Measurements from ENCODE around the gene TBC1D8.

Gene TBC1D8

DNA sequence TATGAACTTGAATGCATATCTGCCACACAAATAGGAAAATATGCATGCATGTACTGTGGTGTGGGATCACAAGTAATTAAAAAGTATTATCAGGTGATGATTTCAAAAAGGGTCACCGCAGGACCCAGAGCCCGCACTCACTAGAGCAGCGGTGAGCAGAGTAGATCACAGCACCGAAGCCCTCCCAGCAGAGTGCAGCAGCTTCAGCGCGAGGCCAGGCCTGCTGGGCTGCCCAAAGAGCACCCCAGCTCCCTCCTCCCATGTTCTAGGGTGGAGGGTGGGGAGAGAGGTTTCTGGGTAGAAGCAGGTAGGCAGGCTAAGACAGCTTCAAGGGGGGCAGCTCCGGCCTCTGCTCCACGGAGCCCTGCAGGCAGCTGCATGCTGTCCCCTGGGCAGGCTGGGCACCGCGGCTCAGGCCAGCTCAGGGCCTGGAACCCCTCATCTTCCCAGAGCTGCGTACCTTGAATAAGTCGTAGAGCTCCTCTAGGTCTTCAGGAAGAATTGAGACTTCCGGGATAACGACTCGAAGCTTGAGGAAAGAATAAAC, 124.2 kb downstream of the TBC1D8 start:
- no peak for DNase-seq (ENCODE audit: low spot score)

DNA sequence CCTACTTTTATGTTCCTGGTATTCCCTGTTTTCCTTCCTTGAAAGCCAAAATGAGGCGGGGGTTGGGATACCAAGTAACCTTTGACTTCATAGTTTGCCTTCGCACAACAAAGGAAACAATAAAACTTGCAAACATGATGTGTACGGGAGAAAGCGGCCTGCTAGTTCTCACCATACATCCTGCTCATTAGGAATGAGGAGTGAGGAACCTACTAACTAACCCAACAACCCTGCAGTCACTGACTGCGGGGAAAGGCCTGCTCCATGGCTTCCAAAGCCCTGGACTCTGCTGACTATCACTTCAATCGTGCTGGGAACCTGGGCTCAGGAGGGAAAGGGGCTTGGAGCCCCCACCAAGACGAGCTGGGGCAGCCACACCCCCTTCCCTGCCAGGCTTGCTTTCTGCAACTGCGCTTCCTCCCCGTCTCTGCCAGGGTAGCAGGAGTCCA, 124.9 kb downstream of the TBC1D8 start:
- no peak for DNase-seq (ENCODE audit: low spot score)

DNA sequence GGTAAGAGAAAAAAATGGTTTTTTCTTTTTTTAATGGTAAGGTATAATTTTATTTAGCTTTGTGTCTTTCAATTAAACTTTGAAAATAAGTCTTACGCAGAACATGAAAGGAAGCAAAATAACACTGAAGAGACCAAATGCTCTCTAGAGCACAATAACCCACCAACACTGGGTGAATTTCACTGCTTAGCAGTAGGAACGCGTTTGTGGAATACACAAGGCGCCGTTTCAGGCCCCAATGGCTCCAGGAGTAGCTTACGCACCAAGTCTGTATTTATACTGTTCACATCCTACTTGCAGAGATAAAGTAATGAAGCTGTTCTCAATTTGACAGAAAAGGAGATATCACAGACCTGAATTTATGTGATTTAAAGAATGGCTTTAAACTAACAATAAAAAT, 125.6 kb downstream of the TBC1D8 start:
- DNase-seq (ENCODE audit: low spot score) = no peak

DNA sequence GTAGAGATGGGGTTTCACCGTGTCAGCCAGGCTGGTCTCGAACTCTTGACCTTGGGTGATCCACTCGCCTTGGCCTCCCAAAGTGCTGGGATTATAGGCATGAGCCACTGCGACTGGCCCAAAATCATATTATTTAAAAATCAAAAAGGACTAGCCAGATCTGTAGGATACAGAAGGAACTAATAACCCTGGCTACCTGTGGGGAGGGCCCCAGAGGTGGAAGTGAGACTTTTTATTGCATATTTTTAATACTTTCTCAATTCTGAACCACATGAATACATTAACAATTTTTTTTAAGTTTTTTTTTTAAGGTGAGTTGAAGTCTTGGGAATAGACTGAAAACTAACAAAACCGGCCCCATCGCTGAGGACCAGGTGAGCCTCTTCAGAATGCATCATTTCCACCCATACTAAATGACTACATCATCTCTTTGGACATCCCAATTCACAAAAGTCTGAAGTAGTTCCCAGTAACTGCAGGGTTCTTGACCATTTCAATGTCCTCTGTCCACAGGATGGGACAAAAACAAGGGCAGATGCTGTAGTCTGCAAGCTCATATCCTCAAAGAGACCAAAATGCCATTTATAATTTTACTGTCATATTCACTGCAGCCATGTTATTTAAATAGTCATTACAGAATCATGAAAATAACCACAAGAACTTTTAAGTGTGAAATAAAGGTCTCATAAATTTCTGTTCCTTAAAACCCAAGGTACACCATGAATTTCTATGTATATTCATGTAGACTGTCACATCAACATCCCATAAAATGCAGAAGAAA, 127.7 kb downstream of the TBC1D8 start:
- DNase-seq (ENCODE audit: low spot score) = no peak

DNA sequence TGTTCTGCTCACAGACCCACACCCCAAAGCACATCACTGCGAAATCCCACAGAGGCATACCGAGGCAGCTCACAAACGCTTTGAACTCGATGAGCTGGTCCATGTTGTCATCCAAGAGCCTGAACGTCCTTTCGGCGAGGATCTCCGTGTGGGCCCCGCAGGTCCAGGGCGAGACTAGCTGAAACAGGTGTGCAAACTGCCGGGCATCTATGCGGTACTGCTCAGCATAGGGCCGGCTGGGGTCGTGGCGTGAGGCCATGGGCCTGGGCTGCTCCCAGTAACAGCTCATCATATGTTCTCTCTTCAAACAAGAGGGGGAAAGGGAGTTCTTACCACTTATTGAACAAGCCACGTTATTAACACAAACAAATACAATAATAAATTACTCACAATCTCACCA, 129.0 kb downstream of the TBC1D8 start:
- no peak for DNase-seq (ENCODE audit: low spot score)

DNA sequence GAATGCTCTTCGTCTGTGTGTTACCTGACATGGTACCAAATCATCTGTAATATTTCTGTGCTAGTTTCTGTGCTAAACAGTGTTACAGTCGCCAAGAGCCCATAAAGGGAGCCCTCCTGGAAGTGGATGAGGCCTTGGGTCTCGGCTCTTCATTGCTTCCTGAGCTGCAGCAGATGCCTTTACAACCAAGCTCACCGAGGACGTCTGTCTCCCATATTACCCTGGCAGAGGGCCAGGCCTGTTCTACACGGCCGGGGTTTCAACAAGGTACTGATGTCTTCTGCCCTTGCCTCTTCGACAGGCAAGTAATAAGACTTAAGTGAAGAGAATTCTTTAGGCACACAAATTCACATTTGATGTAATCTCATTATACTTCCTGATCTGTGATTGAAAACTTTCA, 132.2 kb downstream of the TBC1D8 start:
- no peak for DNase-seq (ENCODE audit: low spot score)

DNA sequence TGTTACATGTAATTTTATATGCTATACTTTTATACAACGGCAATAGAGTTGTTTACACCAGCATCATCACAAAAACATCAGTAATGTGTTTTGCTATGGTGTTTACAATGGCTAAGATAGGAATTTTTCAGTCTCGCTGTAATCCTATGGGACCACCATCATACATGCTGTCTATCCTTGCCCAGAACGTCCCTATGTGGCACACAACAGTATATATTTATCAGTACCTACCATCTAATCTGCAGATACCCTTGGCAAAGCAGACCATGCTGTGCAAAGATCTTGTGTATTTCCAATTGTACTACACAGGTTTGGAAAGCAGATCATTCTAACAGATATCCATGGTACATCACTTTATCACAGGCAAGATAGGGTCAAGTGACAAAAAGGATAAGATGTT, 133.8 kb downstream of the TBC1D8 start:
- no peak for DNase-seq (ENCODE audit: low spot score)

DNA sequence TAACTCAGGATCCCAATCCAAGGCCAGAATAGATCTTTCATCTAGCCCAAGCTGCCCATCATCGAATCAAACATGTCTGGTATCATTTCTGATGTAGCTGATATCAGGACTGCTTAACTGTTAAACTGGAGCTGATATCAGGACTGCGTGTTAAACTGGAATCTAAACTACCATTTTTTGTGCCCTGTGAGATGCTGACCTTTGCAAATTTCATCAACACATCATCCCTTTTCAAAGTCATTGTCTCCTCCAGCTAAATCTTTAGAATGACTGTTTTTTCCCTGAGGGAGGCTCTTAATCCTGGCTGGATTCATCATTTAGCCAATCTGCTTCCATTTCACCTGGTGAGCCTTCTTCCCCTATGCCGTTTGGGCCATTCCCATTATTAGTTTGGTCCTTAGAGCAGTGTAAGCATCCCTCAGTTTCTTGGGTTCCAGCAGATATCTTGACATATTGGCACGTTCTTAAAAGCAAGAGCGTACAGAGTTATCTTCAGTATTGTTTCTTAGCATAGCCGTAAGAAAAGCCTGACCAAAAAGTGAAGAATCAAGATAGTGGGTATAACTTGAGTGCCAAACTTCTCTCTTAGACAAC, 136.8 kb downstream of the TBC1D8 start:
- no peak for DNase-seq (ENCODE audit: low spot score)

DNA sequence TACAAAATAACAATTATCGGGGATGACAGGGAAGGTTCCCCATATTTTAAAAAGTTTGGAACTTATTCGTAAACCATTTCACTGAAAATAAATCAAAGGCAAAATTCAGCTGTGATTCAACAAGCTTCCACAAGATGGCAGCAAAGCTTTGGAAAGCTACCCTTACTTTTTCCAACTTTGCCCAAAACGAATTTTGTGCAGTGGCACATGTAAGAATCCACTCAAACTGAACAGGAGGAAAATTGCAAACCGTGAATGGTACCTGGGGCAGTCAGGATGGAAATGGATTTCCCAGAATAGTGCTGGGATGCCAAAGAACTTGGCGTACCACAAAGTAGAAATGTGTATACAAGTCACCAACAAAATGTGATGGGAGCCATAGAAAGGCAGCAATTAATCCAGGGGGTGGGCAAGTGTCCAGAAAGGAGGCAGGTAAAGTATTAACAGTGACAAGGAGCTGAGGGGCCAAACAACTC, 138.4 kb downstream of the TBC1D8 start:
- DNase-seq (ENCODE audit: low spot score) = peak; percentile 35

DNA sequence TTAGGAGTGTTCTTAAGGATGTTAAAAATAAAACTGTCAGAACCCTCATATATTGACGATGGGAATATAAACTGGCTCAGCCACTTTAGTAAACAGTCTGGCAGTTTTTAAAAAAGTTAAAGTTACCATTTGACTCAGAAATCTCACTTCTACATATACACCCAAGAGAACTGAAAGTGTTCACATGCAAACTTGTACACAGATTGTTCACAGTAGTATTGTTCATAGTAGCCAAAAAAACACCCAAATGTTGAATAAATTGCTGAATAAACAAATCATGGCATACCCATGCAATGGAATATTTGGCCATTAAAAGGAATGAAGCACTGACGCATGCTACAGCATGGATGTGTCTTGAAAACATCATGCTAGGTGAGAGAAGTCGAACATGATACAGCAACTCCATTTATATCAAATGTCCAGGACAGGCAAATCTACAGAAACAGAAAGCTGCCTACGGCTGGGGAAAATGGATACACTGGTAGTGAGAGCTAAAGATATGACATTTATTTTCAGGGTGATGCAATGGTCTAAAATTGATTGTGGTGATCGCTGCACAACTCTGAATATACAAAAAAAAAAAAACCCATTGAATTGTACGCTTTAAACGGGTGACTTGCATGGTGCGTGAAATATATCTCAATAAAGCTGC, 139.0 kb downstream of the TBC1D8 start:
- DNase-seq (ENCODE audit: low spot score) = no peak

DNA sequence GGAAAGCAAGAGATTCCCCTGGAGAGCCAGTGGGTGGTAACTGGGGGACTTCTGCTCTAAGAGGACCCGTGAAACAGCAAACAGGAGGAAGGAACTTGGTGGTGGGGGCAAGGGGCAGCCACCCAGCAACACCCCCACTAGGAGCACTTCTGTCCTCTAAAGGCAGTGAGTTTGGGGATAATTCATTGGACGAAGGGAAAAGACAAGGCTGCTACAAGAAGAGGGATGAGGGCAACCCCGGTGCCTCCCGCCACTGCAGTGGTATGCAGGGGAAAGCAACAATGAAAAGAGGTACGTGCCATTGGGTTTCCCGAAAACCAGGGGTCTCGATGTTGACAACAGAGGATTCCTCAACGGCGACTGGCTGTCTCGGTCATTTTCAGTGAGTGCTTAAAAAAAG, 140.0 kb downstream of the TBC1D8 start:
- no peak for DNase-seq (ENCODE audit: low spot score)

DNA sequence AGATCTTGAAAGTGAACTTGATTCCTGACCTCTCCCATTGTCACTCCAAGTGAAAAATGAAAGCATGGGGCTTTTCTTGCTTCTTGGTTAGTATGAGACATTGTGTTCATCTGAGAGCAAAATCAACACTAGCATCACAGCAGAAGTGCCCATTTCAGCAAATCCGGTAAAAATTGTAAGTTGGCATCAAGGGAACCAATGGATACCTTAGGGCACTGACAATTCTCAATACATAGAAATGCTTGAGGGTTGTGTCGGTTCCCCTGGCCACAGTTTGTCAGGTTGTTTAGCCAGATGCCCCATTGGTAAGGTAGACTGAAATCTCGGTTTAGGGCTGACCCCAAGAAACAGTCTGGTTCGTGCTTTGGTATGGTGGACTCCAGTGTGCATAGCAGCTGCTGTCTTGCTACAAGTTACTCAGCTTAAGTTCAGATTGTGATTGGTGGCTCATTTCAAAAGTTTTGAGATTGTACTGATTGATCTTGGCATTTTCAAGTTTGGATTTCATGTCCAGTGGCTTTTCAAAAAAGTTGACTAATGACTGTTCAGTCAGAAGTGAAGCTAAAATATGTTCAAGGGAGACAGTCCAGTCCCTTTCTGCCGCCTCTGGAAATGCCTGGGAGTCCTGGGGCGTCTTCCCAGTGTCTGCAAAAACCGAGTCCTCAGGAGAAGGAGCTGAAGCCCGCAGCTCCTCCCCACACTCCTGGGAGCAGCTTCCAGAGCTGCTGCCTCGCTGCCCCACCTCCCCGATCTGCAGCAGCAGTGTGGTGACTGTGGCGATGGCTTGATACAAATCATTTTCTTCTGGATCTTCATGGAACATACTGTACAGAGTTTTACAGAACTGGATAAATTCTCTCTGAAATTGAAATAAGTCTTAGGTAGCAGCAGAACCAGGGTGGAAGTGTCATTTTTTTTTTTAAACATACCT, 143.5 kb downstream of the TBC1D8 start:
- peak; percentile 15 for DNase-seq (ENCODE audit: low spot score)

DNA sequence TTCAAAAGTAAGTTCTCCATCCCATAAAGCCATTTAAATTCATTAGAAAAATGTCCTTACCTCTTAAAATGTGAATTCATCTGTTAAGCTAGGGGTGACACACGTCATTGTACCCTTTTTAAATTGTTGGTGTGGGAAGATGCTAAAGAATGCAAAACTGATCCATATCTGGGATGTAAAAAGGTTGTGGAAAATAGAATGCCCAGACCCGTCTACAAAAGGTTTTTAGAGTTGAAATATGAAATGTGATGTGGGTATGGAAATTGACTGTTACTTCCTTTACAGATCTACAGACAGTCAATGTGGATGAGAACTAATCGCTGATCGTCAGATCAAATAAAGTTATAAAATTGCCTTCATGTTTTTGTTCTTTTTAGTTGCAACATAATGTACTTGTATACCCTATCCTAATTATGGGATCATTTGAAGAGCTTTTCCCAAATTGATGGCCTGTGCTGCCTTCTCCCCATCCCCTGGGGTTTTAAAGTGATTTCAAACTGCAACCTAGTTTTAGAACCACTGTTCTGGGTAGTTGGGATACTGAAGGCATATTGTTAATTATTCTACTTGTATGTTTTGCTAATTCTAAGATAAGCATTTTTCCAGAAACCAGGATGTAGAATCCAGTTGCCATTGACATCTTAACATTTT, 145.0 kb downstream of the TBC1D8 start:
- no peak for DNase-seq (ENCODE audit: low spot score)

DNA sequence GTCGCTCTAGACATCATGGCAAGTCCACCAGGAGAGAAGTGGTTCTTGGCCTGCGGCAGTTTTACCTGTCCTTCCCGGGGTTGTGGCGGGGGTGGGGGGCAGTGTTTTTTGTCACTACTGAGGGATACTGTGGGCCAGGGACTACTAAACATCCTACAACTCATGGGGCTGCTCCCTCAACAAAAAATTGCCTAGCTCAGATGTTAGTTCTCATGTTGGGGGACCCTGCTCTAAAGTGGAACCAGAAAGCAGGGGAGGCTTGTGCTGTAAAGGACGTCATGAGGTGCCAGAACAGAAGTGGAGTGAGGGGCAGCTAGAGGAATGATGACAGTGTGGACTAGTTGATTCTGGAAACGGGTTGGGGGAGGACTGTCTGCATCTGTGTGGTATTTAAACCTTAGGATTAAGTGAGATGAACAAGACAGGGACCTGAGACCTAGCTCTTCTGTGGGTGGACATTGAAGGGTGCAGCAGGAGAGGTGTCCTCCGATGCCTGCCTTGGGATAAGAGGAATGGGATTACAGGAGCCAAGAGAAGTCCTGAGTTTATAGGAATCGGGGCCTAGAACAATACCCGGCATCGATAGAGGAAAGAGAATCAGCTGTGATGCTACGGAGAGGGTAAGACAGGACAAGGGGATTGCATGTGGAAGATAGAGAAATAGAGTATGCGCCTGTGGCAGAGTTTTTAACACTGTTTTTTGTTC, 146.4 kb downstream of the TBC1D8 start:
- DNase-seq (ENCODE audit: low spot score) = no peak

DNA sequence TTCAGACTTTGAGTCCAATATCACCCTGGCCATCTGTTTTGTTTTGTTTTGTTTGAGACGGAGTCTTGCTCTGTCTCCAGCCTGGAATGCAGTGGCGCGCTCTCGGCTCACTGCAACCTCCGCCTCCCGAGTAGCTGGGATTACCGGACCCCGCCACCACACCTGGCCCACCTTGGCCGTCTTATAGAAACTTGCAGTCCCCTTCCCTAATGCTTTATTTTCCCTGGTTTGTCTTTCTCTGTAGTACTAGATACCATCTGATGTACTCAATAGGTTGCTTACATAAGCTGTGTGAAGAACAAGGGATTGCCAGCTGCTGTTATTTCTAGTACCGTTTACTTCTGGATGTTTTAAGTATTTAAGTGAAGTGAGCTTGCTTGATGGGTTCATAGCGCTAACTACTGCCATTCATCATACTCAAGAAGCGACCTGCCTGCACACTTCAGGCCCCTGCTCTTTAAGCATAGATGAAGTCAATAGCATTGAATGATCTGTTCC, 147.9 kb downstream of the TBC1D8 start:
- DNase-seq (ENCODE audit: low spot score) = no peak

DNA sequence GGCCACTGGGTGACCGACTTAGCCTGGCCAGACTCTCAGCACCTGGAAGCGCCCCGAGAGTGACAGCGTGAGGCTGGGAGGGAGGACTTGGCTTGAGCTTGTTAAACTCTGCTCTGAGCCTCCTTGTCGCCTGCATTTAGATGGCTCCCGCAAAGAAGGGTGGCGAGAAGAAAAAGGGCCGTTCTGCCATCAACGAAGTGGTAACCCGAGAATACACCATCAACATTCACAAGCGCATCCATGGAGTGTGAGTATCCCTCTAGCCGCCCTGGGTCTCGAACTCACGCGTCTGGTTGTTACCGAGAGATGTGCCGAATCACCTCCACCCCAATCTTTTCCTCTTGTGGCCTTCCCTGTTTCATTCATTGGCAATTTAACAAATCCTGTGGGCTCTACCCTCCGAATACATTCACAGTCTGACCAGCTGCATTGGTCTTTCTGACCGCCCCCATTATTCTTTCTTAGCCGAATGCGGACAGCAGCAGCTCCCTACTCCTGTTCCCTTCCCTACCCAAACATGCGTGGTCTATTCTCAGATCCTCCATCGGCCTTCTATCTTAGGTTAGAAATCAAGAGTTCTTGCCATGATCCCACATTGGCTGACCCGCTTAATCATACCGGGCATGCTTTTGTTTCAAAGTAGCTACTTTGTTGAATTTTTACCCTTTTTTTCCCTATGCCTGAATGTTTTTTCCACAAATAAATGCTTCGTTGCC, 148.5 kb downstream of the TBC1D8 start:
- DNase-seq (ENCODE audit: low spot score) = no peak

DNA sequence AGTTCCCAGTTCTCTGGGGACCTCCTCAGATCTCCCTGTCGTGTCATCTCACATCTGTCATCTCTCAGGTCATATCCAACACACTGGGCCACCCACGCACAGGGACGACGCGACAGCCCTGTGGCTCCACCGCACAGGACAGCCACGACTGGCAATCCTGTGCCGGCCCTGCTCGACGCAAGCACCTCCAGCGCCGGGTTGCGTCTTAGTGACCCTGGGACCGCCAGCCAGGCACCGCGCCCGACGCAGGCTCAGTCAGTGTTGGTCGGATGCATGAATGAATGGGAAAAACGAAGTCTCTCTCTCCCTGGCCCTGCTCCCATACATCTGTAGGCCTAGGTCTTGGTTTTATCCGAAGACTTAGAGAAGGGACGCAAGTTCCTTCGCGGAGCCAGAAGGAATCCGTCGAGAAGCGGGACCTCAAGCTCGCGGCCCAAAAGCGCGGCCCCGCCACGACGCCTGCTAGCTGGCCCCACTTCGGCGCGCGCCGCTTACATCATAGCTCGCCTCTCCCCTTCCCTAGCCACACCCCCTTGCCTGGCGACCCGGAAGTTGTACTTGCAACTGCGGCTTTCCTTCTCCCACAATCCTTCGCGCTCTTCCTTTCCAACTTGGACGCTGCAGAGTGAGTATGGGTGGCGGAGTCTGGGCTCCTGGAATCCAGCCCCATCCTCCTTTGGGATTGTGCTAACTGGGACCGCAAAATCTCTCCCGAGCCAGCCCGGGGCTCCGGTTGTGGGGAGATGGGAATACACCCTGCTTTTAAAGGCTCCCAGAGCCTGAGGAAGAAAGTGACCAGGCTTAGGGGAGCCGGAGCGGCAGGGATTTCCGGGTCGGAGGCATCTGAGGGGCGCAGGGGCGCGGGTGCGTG, 149.3 kb downstream of the TBC1D8 start, which contains the start of gene RPL31:
Gene RPL31 (plus strand): TSS at position 599 of the 871 bp plus-strand sequence. CDS start 413 bp downstream, outside the sequence.
- DNase-seq (ENCODE audit: low spot score) = peak; percentile 97

DNA sequence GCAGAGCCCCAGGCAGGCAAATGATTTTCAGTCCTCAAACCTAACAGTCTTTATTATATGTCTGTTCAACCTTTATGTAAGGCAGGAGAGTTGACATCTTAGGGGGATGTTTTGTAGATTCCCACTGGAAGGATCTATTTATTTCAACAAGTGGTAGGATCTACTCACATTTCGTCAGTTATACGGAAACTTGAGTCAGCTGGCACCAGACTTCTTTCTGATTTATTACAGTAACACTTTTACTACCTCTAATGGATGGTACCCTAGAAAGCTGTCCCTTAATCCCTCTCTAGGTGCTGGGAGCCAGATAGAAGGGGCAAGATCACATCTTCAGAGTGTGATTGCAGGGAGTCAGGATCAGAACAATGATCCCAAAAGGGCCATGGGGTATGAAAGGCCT, 151.2 kb downstream of the TBC1D8 start:
- DNase-seq (ENCODE audit: low spot score) = no peak

DNA sequence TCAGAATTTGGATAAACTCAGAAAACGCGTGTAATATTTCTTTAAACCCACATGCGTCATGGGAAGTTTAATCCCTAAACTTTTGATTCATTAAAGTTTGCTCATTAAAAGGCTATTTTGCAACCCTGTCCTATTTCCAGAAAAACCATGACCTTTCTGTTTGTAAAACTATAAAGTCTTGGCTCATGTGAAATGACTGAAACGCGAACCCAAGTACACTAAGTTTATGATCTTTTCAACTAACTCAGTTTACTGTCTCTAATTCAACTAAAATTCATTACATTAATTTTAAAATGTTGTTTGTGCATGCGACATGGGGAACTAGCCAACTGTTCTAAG, 153.0 kb downstream of the TBC1D8 start:
- DNase-seq (ENCODE audit: low spot score) = no peak
